OCI-LY7 (cell line): ENCODE results near the gene PDE12.

Experiments
- EZH2phosphoT487 ChIP-seq: fragments of 200-600 bp; sonication (generic); IDR thresholded peaks from 2 replicates; pipeline ENCODE4 v1.6.1; 2018; ENCODE audit warnings: low read depth, borderline replicate concordance, mild to moderate bottlenecking, mixed run types, antibody characterized with exemption, low read length, moderate library complexity, mixed read lengths
- TF ChIP-seq, protein P1 (sequence below): fragments of 200-600 bp; sonication (generic); conservative IDR thresholded peaks from 2 replicates; pipeline ENCODE4 v1.5.1; 2014; ENCODE audit warnings: mild to moderate bottlenecking, antibody characterized with exemption, low read length, moderate library complexity, mixed read lengths

DNA sequence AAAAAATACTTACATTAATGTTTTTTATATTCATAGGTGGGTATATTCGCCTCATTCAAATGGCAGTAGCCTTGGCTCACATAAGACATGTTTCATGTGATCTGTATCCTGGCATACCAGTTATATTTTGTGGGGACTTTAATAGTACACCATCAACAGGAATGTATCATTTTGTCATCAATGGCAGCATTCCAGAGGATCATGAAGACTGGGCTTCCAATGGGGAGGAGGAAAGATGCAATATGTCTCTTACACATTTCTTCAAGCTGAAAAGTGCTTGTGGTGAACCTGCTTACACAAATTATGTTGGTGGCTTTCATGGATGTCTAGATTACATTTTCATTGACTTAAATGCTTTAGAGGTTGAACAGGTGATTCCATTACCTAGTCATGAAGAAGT, 3.5 kb downstream of the PDE12 start:
- TF ChIP-seq, protein P1, sequence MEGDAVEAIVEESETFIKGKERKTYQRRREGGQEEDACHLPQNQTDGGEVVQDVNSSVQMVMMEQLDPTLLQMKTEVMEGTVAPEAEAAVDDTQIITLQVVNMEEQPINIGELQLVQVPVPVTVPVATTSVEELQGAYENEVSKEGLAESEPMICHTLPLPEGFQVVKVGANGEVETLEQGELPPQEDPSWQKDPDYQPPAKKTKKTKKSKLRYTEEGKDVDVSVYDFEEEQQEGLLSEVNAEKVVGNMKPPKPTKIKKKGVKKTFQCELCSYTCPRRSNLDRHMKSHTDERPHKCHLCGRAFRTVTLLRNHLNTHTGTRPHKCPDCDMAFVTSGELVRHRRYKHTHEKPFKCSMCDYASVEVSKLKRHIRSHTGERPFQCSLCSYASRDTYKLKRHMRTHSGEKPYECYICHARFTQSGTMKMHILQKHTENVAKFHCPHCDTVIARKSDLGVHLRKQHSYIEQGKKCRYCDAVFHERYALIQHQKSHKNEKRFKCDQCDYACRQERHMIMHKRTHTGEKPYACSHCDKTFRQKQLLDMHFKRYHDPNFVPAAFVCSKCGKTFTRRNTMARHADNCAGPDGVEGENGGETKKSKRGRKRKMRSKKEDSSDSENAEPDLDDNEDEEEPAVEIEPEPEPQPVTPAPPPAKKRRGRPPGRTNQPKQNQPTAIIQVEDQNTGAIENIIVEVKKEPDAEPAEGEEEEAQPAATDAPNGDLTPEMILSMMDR: no peak
- no peak for TF ChIP-seq EZH2phosphoT487
